Measurements from ENCODE around the gene FBLL1. TPM values are rescaled to one million over a fixed set of nuclear protein-coding genes. Genes with fewer than 3 reads are reported as not detected.

FBLL1 gene
- total and polyA plus RNA-seq, 7 donors, result 0.41 to 2.1 (median 0.60) TPM; not detected in 2

DNA sequence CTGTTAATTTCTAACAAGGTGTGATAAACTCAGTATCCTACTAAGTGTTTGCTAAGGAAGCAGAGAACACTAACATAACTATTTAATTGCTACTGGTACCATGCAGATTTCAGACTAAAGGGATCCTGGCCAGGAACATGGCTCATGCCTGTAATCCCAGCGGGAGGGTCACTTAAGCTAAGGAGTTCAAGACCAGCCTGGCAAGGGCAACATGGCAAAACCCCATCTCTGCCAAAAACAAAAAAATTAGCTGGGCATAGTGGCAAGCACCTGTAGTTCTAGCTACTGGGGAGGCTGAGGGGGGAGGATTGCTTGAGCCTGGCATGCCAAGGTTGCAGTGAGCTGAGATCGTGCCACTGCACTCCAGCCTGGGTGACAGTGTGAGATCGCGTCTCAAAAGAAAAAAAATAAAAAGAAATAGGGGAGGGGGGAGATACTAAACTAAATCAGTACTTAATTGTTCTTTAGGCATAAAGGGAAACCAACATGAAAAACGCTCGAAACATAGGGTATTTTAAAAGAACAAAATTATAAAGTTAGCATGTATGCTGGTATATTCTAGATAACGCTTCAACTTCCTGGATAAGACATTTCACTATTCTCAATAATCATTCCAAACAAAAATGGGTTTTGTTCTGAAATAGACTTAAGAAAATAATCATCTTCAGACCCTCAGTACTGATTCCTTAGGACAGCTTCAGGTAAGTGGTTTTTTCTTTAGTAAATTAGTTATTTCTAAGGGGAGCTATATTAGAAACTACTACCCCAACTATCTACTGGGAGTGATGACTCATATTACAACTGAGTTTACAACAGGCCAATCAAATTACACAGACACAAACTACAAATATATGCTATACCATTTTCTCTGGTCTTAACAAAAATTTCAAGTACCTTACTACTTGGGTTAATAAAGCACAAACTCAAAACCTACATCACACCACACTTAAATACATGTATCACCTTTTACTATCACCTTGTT is 46.6 kb downstream of the FBLL1 start:
- WGBS, 2 donors, result 75 to 89% methylated on average over 7 of the region's 7 CpGs
- DNase-seq, result no peak
- Histone ChIP-seq H3K9me3 (no peaks in the 10 kb centered on the region), H3K4me3 (no peak overlapping the region), H3K27ac (no peak overlapping the region), H3K4me1 (peaks cover 0 to 46% (median 19%) of the 10 kb centered on the region in 4 donors), H3K27me3 (no peaks in the 10 kb centered on the region), H3K36me3 (no peaks in the 10 kb centered on the region)
- TF ChIP-seq, protein P1, sequence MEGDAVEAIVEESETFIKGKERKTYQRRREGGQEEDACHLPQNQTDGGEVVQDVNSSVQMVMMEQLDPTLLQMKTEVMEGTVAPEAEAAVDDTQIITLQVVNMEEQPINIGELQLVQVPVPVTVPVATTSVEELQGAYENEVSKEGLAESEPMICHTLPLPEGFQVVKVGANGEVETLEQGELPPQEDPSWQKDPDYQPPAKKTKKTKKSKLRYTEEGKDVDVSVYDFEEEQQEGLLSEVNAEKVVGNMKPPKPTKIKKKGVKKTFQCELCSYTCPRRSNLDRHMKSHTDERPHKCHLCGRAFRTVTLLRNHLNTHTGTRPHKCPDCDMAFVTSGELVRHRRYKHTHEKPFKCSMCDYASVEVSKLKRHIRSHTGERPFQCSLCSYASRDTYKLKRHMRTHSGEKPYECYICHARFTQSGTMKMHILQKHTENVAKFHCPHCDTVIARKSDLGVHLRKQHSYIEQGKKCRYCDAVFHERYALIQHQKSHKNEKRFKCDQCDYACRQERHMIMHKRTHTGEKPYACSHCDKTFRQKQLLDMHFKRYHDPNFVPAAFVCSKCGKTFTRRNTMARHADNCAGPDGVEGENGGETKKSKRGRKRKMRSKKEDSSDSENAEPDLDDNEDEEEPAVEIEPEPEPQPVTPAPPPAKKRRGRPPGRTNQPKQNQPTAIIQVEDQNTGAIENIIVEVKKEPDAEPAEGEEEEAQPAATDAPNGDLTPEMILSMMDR (IDR thresholded peaks at IDR 0.05), result no peak
- no peak for TF ChIP-seq EP300 (IDR thresholded peaks at IDR 0.05)
- no peak for TF ChIP-seq POLR2AphosphoS5 (IDR thresholded peaks at IDR 0.05)
- no peak for TF ChIP-seq POLR2A (IDR thresholded peaks at IDR 0.05)
- intact Hi-C loops (cut with DNase I), result loop anchor here (5.0 kb wide), 1 partner anchor 1007 kb away; the partner anchor contains the start of gene SPDL1

DNA sequence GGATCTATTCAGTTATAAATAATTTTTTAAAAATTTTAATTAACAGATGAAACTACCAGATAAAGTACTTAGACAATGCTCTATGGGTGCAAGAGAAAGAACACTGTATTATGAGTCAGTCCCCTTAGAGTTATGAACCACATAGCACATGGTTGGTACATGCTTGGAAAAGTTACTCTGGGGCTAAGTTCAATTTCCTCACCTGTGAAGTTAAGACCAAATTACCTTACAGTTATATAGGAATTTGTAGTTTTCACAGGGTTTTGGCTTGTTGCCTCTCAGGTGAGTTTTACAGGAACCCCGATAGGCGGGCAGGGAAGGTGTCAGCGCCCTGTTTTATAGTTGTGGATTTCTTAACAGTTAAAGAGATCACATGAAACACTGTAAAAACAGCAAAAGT is 48.9 kb downstream of the FBLL1 start:
- 4 to 18% methylated on average over 3 of the region's 3 CpGs for WGBS, 2 donors
- H3K4me1 ChIP-seq, result peaks cover 0 to 46% (median 15%) of the 10 kb centered on the region in 4 donors

DNA sequence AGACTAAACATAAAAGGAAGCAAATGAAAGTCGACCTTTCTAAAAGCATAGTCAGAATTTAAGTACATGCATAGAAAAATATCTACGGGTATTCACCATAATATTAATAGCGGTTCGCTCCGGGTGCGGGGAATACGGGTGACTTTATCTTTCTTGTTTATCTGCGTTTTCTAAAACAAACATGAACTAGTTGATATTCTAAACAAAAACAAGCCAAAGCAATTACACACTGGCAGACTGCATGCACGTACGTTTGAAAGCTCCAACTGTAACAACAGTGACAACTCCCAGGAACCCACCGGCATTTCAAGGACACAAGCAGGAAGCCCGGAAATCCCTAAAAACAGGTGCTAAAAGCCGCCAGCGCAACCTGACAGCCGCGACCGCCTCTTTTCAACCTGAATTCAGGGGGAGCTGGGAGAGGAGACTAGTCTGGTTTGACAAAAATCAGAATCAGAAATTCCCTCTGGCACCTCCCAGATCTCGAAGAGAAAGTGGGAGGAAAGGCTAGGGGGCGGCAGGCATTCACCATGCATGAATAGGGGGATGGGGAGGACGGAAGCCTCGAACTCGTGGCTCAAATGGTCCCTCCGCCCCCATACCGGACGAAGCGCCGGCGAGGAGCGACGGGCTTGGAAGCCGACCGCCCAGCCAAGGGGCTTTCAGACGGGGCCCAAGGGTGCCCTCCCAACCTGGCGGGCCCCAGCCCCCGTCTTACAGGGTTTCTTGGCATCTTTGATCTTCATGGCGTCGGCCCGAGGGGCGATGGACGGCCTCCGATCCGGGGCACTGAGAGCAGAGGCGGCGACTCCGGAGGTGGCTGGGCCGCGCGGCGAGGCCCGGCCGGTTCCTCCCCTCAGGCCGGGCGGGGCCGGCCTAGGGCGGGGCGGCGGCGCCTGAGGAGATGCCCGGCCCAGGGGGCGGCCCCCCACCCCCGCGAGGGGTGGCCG is 49.7 kb downstream of the FBLL1 start, which contains the start of gene PANK3:
Gene PANK3 (minus strand): TSS at position 831 of the 950 bp plus-strand sequence. CDS start 85 bp downstream, at position 746.
- TF ChIP-seq, protein P1 (IDR thresholded peaks at IDR 0.05), result no peak
- no peak for TF ChIP-seq EP300 (IDR thresholded peaks at IDR 0.05)
- peak in 1 of 2 donors; percentile 22 for TF ChIP-seq POLR2A (IDR thresholded peaks at IDR 0.05)
- no peak for TF ChIP-seq POLR2AphosphoS5 (IDR thresholded peaks at IDR 0.05)
- intact Hi-C loops (cut with DNase I), result loop anchor here (2.0 to 5.0 kb wide), 2 partner anchors 92 to 1003 kb away; partner anchors contain the start of genes RARS1 and SPDL1
- Histone ChIP-seq H3K4me3 (peak within 1 kb of the TSS; percentile 74 to 94 (median 89)), H3K36me3 (no peaks in the 10 kb centered on the region), H3K27me3 (no peaks in the 10 kb centered on the region), H3K4me1 (peaks cover 0 to 46% (median 15%) of the 10 kb centered on the region in 4 donors), H3K27ac (peak within 1 kb of the TSS; percentile 95 to 99 (median 97)), H3K9me3 (no peaks in the 10 kb centered on the region)
- 0 to 1% methylated on average over 63 of the region's 63 CpGs for WGBS, 2 donors
- DNase-seq, result peak; percentile 63

More for the DNA sequence above, 48.9 kb downstream of the FBLL1 start:
- no peak for DNase-seq
- peak overlapping the region; percentile 74 to 94 (median 89) for H3K4me3 ChIP-seq
- H3K36me3 ChIP-seq, result no peaks in the 10 kb centered on the region
- TF ChIP-seq, protein P1 (IDR thresholded peaks at IDR 0.05), result no peak
- TF ChIP-seq POLR2AphosphoS5 (IDR thresholded peaks at IDR 0.05), result no peak
- TF ChIP-seq EP300 (IDR thresholded peaks at IDR 0.05), result no peak
- TF ChIP-seq POLR2A (IDR thresholded peaks at IDR 0.05), result no peak
- H3K9me3 ChIP-seq, result no peaks in the 10 kb centered on the region
- H3K27me3 ChIP-seq, result no peaks in the 10 kb centered on the region
- H3K27ac ChIP-seq, result peak overlapping the region in 3 of 4 donors; percentile 96 to 99 (median 98)
- intact Hi-C loops (cut with DNase I), result loop anchor here (2.0 to 5.0 kb wide), 2 partner anchors 91 to 1004 kb away; partner anchors contain the start of genes RARS1 and SPDL1

Data from sigmoid colon (tissue), 7 donors.